Measurements from ENCODE around the gene ATP5IF1. TPM values are rescaled to one million over a fixed set of nuclear protein-coding genes. Genes with fewer than 3 reads are reported as not detected.

Gene ATP5IF1
- total RNA-seq, 4 donors from 2014 or later: 75.6 to 307 (median 236) TPM

- no peak overlapping the region for H3K4me3 ChIP-seq (replicated peaks in 1 of 3)
- peaks cover 16 to 32% of the 10 kb centered on the region in 2 donors for H3K4me1 ChIP-seq
- intact Hi-C loops (cut with DNase I): no loop called here
These were observed 12.5 kb downstream of the ATP5IF1 start for GRCh38 chr1:28248273-28249012.

GRCh38 chr1:28249013-28249865 is 13.3 kb downstream of the ATP5IF1 start:
- intact Hi-C loops (cut with DNase I): no loop called here
- WGBS, 2 donors: 46 to 54% methylated on average over 3 of the region's 3 CpGs
- Histone ChIP-seq H3K4me1 (peaks cover 16 to 32% of the 10 kb centered on the region in 2 donors), H3K4me3 (replicated peaks in 1 of 3) (no peak overlapping the region), H3K36me3 (no peaks in the 10 kb centered on the region), H3K27me3 (no peaks in the 10 kb centered on the region), H3K27ac (peak overlapping the region; percentile 70 to 95 (median 87)), H3K9me3 (no peaks in the 10 kb centered on the region)
- DNase-seq: peak; percentile 71 to 72
- no peak for TF ChIP-seq CTCF (IDR thresholded peaks at IDR 0.05)
- peak in 1 of 2 donors; percentile 9 for TF ChIP-seq POLR2A (IDR thresholded peaks at IDR 0.05)

More at GRCh38 chr1:28248273-28249012, 12.5 kb downstream of the ATP5IF1 start:
- peak overlapping the region; percentile 70 to 95 (median 87) for H3K27ac ChIP-seq
- 6 to 8% methylated on average over 12 of the region's 12 CpGs for WGBS, 2 donors
- H3K36me3 ChIP-seq: no peaks in the 10 kb centered on the region
- DNase-seq: peak; percentile 78 to 85
- no peaks in the 10 kb centered on the region for H3K27me3 ChIP-seq
- H3K9me3 ChIP-seq: no peaks in the 10 kb centered on the region
- TF ChIP-seq CTCF (IDR thresholded peaks at IDR 0.05): peak; percentile 71 to 95 (median 88)
- no peak for TF ChIP-seq POLR2A (IDR thresholded peaks at IDR 0.05)

- Histone ChIP-seq H3K27ac (peak overlapping the region in 2 of 3 donors; percentile 27 to 95), H3K4me1 (peaks cover 16 to 32% of the 10 kb centered on the region in 2 donors), H3K4me3 (replicated peaks in 1 of 3) (no peak overlapping the region), H3K36me3 (no peaks in the 10 kb centered on the region), H3K9me3 (no peaks in the 10 kb centered on the region), H3K27me3 (no peaks in the 10 kb centered on the region)
- 67 to 68% methylated on average over 4 of the region's 4 CpGs for WGBS, 2 donors
- TF ChIP-seq POLR2A (IDR thresholded peaks at IDR 0.05) (no peak), CTCF (IDR thresholded peaks at IDR 0.05) (no peak)
- intact Hi-C loops (cut with DNase I): no loop called here
- no peak for DNase-seq
These were observed 14.0 kb downstream of the ATP5IF1 start for GRCh38 chr1:28249866-28250295.

- Histone ChIP-seq H3K27ac (no peak overlapping the region), H3K27me3 (no peaks in the 10 kb centered on the region), H3K36me3 (no peaks in the 10 kb centered on the region), H3K4me3 (replicated peaks in 1 of 3) (no peak overlapping the region), H3K9me3 (no peaks in the 10 kb centered on the region), H3K4me1 (peaks cover 4 to 16% of the 10 kb centered on the region in 2 donors)
- no peak for TF ChIP-seq POLR2A (IDR thresholded peaks at IDR 0.05)
- TF ChIP-seq CTCF (IDR thresholded peaks at IDR 0.05): no peak
- no peak for DNase-seq
- intact Hi-C loops (cut with DNase I): no loop called here
- 61 to 64% methylated on average over 6 of the region's 6 CpGs for WGBS, 2 donors
These were observed 20.4 kb downstream of the ATP5IF1 start for GRCh38 chr1:28256197-28256827.
